OCI-LY7 (cell line): ENCODE data around the gene SECISBP2. TPM values are rescaled to one million over a fixed set of nuclear protein-coding genes. Genes with fewer than 3 reads are reported as not detected.

Experiments used
- BruUV-seq: library from RNA; stranded (reverse); fragments of 400-500 nt; replicated peaks from 2 replicates; lab custom pipeline; 2021; lab: Mats Ljungman, UMichigan
- CTCF ChIA-PET: fragments of 300-600 bp; sonication (Branson Sonifier 250); formaldehyde crosslinking; loops from one replicate; lab custom pipeline; 2022; ENCODE audit warnings: antibody characterized with exemption; ENCODE audit not compliant: unreplicated experiment; lab: Charles Lee
- POLR2A ChIA-PET: fragments of 300-600 bp; sonication (Branson Sonifier 250); formaldehyde crosslinking; loops from one replicate; lab custom pipeline; 2022; ENCODE audit warnings: antibody characterized with exemption; lab: Charles Lee
- DNase-seq: peaks from one replicate; pipeline ENCODE4 v3.0.0-alpha.2; 2015; ENCODE audit warnings: low spot score
- H2AFZ ChIP-seq: fragments of 200-600 bp; sonication (generic), shearing (Covaris generic); 2 replicates; pipeline ENCODE4 v1.6.1; 2014; ENCODE audit warnings: mild to moderate bottlenecking, antibody characterized with exemption, low read length, moderate library complexity
- H3K27ac ChIP-seq: fragments of 200-600 bp; sonication (generic); 2 replicates; pipeline ENCODE4 v1.5.1; 2014; ENCODE audit warnings: mixed run types, low read depth, mild to moderate bottlenecking, moderate library complexity, low read length, inconsistent platforms; ENCODE audit not compliant: poor library complexity, severe bottlenecking
- H3K36me3 ChIP-seq: fragments of 200-600 bp; sonication (generic); 2 replicates; pipeline ENCODE4 v1.6.1; 2014; ENCODE audit warnings: mild to moderate bottlenecking, antibody characterized with exemption, low read length, moderate library complexity, mixed read lengths; ENCODE audit not compliant: insufficient read depth
- H3K4me1 ChIP-seq: fragments of 200-600 bp; sonication (generic); 2 replicates; pipeline ENCODE4 v1.5.1; 2014; ENCODE audit warnings: mild to moderate bottlenecking, low read length; ENCODE audit not compliant: insufficient read depth, poor library complexity, severe bottlenecking
- H3K4me2 ChIP-seq: fragments of 200-600 bp; sonication (generic); 2 replicates; pipeline ENCODE4 v1.6.1; 2014; ENCODE audit warnings: mild to moderate bottlenecking, low read length
- H3K4me3 ChIP-seq: fragments of 200-600 bp; sonication (generic); 2 replicates; pipeline ENCODE4 v1.5.1; 2014; ENCODE audit warnings: mild to moderate bottlenecking, low read depth, low read length; ENCODE audit not compliant: poor library complexity, severe bottlenecking
- H3K79me2 ChIP-seq: fragments of 200-600 bp; sonication (generic); 2 replicates; pipeline ENCODE4 v1.6.1; 2016; ENCODE audit warnings: low read depth, mild to moderate bottlenecking, low read length, moderate library complexity, mixed read lengths; ENCODE audit not compliant: insufficient read depth
- H3K9me2 ChIP-seq: fragments of 200-600 bp; sonication (generic); 2 replicates; pipeline ENCODE4 v1.6.1; 2016; ENCODE audit warnings: mild to moderate bottlenecking, low read length, mixed read lengths; ENCODE audit not compliant: insufficient read depth
- H3K9me3 ChIP-seq: fragments of 200-600 bp; sonication (generic); 2 replicates; pipeline ENCODE4 v1.6.1; 2014; ENCODE audit warnings: mild to moderate bottlenecking, mixed run types, low read length, mixed read lengths
- H4K20me1 ChIP-seq: fragments of 200-600 bp; sonication (generic); 2 replicates; pipeline ENCODE4 v1.6.1; 2014; ENCODE audit warnings: mild to moderate bottlenecking, antibody characterized with exemption, low read length, moderate library complexity, mixed read lengths; ENCODE audit not compliant: insufficient read depth
- CTCF ChIP-seq: fragments of 200-600 bp; sonication (generic); conservative IDR thresholded peaks from 2 replicates; pipeline ENCODE4 v1.5.1; 2014; ENCODE audit warnings: mild to moderate bottlenecking, antibody characterized with exemption, low read length, moderate library complexity, mixed read lengths
- EZH2phosphoT487 ChIP-seq: fragments of 200-600 bp; sonication (generic); IDR thresholded peaks from 2 replicates; pipeline ENCODE4 v1.6.1; 2018; ENCODE audit warnings: low read depth, borderline replicate concordance, mild to moderate bottlenecking, mixed run types, antibody characterized with exemption, low read length, moderate library complexity, mixed read lengths
- intact Hi-C: fragments of 100-400 bp; cut with micrococcal nuclease; formaldehyde crosslinking; loops from one replicate; pipeline ENCODE4 v1.10.0; 2022; ENCODE audit not compliant: unreplicated experiment
- total RNA-seq, 2 experiments: library from RNA; depleted of rRNA in 1 of 2; stranded (reverse); fragments of >200 nt in 1 of 2; shearing (Covaris generic) in 1 of 2; gene quantifications; 2 replicates each; pipeline ENCODE4 v1.2.3, GENCODE V29; 2014 to 2022

Gene SECISBP2
- total RNA-seq, 2 experiments from 2014 or later: 77.6 to 85.5 TPM

GRCh38 chr9:89365532-89365912 is 47.2 kb downstream of the SECISBP2 start:
- BruUV-seq: no TSS peak

GRCh38 chr9:89366711-89367110 is 48.4 kb downstream of the SECISBP2 start:
- TF ChIP-seq EZH2phosphoT487: no peak
- TF ChIP-seq CTCF: no peak
- no TSS peak for BruUV-seq
- no peaks in the 10 kb centered on the region for H3K4me1 ChIP-seq
- peaks cover 12% of the 10 kb centered on the region; the same call in 1 of the 2 replicates for H3K36me3 ChIP-seq
- intact Hi-C loops: no loop called here
- POLR2A ChIA-PET: interaction anchor here (0.6 to 0.9 kb wide), 2 partner anchors 28 to 51 kb away, joined by 3 to 8 read pairs; no protein-coding TSS in a partner anchor
- no peak for DNase-seq
- H3K4me3 ChIP-seq: no peak overlapping the region
- H3K4me2 ChIP-seq: no peak overlapping the region
- no peaks in the 10 kb centered on the region for H3K9me2 ChIP-seq
- no peaks in the 10 kb centered on the region for H3K79me2 ChIP-seq
- CTCF ChIA-PET: no interaction called here
- no peaks in the 10 kb centered on the region for H4K20me1 ChIP-seq
- no peak overlapping the region for H3K27ac ChIP-seq
- no peaks in the 10 kb centered on the region for H3K9me3 ChIP-seq
- H2AFZ ChIP-seq: no peak overlapping the region

More at GRCh38 chr9:89365532-89365912, 47.2 kb downstream of the SECISBP2 start:
- no peaks in the 10 kb centered on the region for H4K20me1 ChIP-seq
- H3K79me2 ChIP-seq: no peaks in the 10 kb centered on the region
- no peaks in the 10 kb centered on the region for H3K9me2 ChIP-seq
- no peak overlapping the region for H3K4me3 ChIP-seq
- CTCF ChIA-PET: no interaction called here
- H3K4me2 ChIP-seq: no peak overlapping the region
- H3K4me1 ChIP-seq: no peaks in the 10 kb centered on the region
- DNase-seq: no peak
- H3K36me3 ChIP-seq: peaks cover 24% of the 10 kb centered on the region
- no peaks in the 10 kb centered on the region for H3K9me3 ChIP-seq
- H2AFZ ChIP-seq: no peak overlapping the region
- intact Hi-C loops: no loop called here
- TF ChIP-seq EZH2phosphoT487: no peak
- TF ChIP-seq CTCF: no peak
- no peak overlapping the region for H3K27ac ChIP-seq
- POLR2A ChIA-PET: no interaction called here

- Histone ChIP-seq H3K4me2 (no peak overlapping the region), H3K36me3 (peaks cover 6% of the 10 kb centered on the region; the same call in 1 of the 2 replicates), H4K20me1 (no peaks in the 10 kb centered on the region), H3K4me3 (no peak overlapping the region), H3K4me1 (no peaks in the 10 kb centered on the region), H2AFZ (no peak overlapping the region), H3K9me2 (no peaks in the 10 kb centered on the region), H3K27ac (no peak overlapping the region), H3K9me3 (no peaks in the 10 kb centered on the region), H3K79me2 (no peaks in the 10 kb centered on the region)
- DNase-seq: no peak
- TF ChIP-seq EZH2phosphoT487 (no peak), CTCF (no peak)
- intact Hi-C loops: no loop called here
- POLR2A ChIA-PET: interaction anchor here (0.9 kb wide), 1 partner anchor 50 kb away, joined by 3 read pairs; no protein-coding TSS in a partner anchor
- BruUV-seq: no TSS peak
- CTCF ChIA-PET: interaction anchor here (0.5 kb wide), 1 partner anchor 9 kb away, joined by 5 read pairs; no protein-coding TSS in a partner anchor
These were observed 49.0 kb downstream of the SECISBP2 start for GRCh38 chr9:89367281-89367680.
